Neural progenitor cell (in vitro differentiated cells): ENCODE data around the gene CELSR1.

ENCODE experiments used
- EZH2 ChIP-seq: fragments of 200-600 bp; sonication (generic); IDR thresholded peaks from 2 replicates; pipeline ENCODE4 v1.6.1; 2017; ENCODE audit warnings: antibody characterized with exemption, mild to moderate bottlenecking, moderate library complexity
- EZH2phosphoT487 ChIP-seq: fragments of 200-600 bp; sonication (generic); IDR thresholded peaks from 2 replicates; pipeline ENCODE4 v1.6.1; 2017; ENCODE audit warnings: antibody characterized with exemption
- TF ChIP-seq, protein P1 (sequence below): fragments of 200-600 bp; sonication (generic); IDR thresholded peaks from 2 replicates; pipeline ENCODE4 v1.5.1; 2017; ENCODE audit warnings: antibody characterized with exemption, mild to moderate bottlenecking

DNA sequence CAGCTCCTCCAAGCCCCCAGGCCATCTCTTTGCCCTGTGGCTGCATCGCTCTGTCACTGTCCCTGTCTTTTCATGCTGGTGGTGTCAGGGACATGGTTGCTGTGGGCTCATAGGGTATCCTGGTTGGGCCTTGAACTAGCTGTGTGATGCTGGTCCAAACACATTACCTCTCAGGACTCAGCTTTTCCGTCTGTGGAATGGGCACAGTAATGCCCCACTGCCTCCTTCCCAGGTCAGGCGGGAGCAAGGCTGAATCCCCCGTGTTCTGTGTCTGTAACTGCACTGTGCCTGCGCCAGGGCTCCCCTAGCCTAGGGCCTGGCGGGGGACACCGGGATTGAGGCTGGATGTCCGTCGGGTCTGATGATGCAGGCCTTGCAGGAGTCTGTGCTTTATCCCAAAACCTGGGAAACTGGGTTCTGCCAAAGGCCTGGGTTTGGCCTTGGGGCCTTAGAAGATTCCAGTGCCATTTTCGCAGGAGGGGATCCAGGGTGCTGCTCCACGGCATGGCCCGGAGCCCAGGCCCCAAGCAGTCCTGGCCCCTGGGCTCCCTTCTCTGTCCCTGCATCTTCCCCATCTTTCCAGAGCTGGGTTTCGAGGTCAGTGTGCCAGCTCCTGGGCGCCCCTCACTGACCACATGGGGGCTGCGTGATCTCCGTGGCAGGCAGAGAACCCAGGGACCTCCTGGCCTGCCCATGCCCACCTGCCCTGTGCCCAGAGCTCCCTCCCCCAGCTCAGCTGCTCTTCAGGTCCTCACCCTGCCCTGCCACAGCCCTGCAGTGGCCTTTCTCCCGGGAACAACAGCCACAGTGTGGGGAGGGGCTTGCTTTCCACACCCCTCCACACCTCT, 32.7 kb upstream of the CELSR1 start:
- TF ChIP-seq EZH2 (no peak), EZH2phosphoT487 (no peak)
- TF ChIP-seq, protein P1, sequence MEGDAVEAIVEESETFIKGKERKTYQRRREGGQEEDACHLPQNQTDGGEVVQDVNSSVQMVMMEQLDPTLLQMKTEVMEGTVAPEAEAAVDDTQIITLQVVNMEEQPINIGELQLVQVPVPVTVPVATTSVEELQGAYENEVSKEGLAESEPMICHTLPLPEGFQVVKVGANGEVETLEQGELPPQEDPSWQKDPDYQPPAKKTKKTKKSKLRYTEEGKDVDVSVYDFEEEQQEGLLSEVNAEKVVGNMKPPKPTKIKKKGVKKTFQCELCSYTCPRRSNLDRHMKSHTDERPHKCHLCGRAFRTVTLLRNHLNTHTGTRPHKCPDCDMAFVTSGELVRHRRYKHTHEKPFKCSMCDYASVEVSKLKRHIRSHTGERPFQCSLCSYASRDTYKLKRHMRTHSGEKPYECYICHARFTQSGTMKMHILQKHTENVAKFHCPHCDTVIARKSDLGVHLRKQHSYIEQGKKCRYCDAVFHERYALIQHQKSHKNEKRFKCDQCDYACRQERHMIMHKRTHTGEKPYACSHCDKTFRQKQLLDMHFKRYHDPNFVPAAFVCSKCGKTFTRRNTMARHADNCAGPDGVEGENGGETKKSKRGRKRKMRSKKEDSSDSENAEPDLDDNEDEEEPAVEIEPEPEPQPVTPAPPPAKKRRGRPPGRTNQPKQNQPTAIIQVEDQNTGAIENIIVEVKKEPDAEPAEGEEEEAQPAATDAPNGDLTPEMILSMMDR, result no peak
